ENCODE data around the gene KRT80. TPM values are rescaled to one million over a fixed set of nuclear protein-coding genes. Genes with fewer than 3 reads are reported as not detected.

KRT80 gene
- total RNA-seq, 2 donors from 2014 or later = 0.66 to 4.9 TPM

- Histone ChIP-seq H3K27ac (no peak overlapping the region), H3K4me3 (no peak overlapping the region), H3K9me3 (no peaks in the 10 kb centered on the region), H3K4me1 (no peaks in the 10 kb centered on the region), H3K27me3 (no peaks in the 10 kb centered on the region), H3K9ac (ENCODE audit: low read depth in 2 of 2, low read length in 2 of 2) (no peak overlapping the region), H3K36me3 (no peaks in the 10 kb centered on the region)
- intact Hi-C loops (cut with DNase I) = no loop called here
- no peak for DNase-seq
- TF ChIP-seq CTCF (IDR thresholded peaks at IDR 0.05) = no peak
Observed at GRCh38 chr12:52166672-52167071, 25.1 kb downstream of the KRT80 start.

GRCh38 chr12:52165096-52165855 lies 26.5 kb downstream of the KRT80 start:
- no peaks in the 10 kb centered on the region for H3K9me3 ChIP-seq
- DNase-seq = no peak
- H3K27ac ChIP-seq = no peak overlapping the region
- H3K27me3 ChIP-seq = no peaks in the 10 kb centered on the region
- H3K9ac ChIP-seq (ENCODE audit: low read depth in 2 of 2, low read length in 2 of 2) = no peak overlapping the region
- H3K4me3 ChIP-seq = no peak overlapping the region
- no peaks in the 10 kb centered on the region for H3K4me1 ChIP-seq
- intact Hi-C loops (cut with DNase I) = no loop called here
- H3K36me3 ChIP-seq = no peaks in the 10 kb centered on the region
- TF ChIP-seq CTCF (IDR thresholded peaks at IDR 0.05) = no peak

- intact Hi-C loops (cut with DNase I) = no loop called here
- no peaks in the 10 kb centered on the region for H3K36me3 ChIP-seq
Observed at GRCh38 chr12:52164624-52165023, 27.2 kb downstream of the KRT80 start.

GRCh38 chr12:52162981-52163380 lies 28.8 kb downstream of the KRT80 start:
- no peak overlapping the region for H3K4me3 ChIP-seq
- no peak for DNase-seq
- H3K27me3 ChIP-seq = no peaks in the 10 kb centered on the region
- intact Hi-C loops (cut with DNase I) = no loop called here
- H3K27ac ChIP-seq = no peak overlapping the region
- no peaks in the 10 kb centered on the region for H3K9me3 ChIP-seq
- H3K36me3 ChIP-seq = no peaks in the 10 kb centered on the region
- H3K9ac ChIP-seq (ENCODE audit: low read depth in 2 of 2, low read length in 2 of 2) = no peak overlapping the region
- no peaks in the 10 kb centered on the region for H3K4me1 ChIP-seq
- TF ChIP-seq CTCF (IDR thresholded peaks at IDR 0.05) = no peak

More at GRCh38 chr12:52164624-52165023, 27.2 kb downstream of the KRT80 start:
- Histone ChIP-seq H3K4me3 (no peak overlapping the region), H3K9me3 (no peaks in the 10 kb centered on the region), H3K4me1 (no peaks in the 10 kb centered on the region), H3K9ac (ENCODE audit: low read depth in 2 of 2, low read length in 2 of 2) (no peak overlapping the region), H3K27ac (no peak overlapping the region), H3K27me3 (no peaks in the 10 kb centered on the region)
- no peak for TF ChIP-seq CTCF (IDR thresholded peaks at IDR 0.05)
- no peak for DNase-seq

- TF ChIP-seq CTCF (IDR thresholded peaks at IDR 0.05) = no peak
- intact Hi-C loops (cut with DNase I) = no loop called here
- DNase-seq = no peak
- H3K27ac ChIP-seq = no peak overlapping the region
- H3K27me3 ChIP-seq = no peaks in the 10 kb centered on the region
- H3K9ac ChIP-seq (ENCODE audit: low read depth in 2 of 2, low read length in 2 of 2) = no peak overlapping the region
- no peaks in the 10 kb centered on the region for H3K4me1 ChIP-seq
- no peaks in the 10 kb centered on the region for H3K36me3 ChIP-seq
- H3K4me3 ChIP-seq = no peak overlapping the region
- no peaks in the 10 kb centered on the region for H3K9me3 ChIP-seq
Observed at GRCh38 chr12:52160200-52160599, 31.6 kb downstream of the KRT80 start.
